Trophoblast cell (in vitro differentiated cells and primary cell): ENCODE measurements around the gene SLC22A23.

ENCODE experiments used
- DNase-seq, 2 donors: peaks; one replicate each; pipeline ENCODE4 v3.0.0-alpha.2; 2016
- H2AFZ ChIP-seq: 2 replicates; pipeline ENCODE4 v1.6.1; 2013; ENCODE audit warnings: low read length, moderate library complexity, mild to moderate bottlenecking; ENCODE audit not compliant: insufficient read depth, poor library complexity
- H2AK5ac ChIP-seq: 2 replicates; pipeline ENCODE4 v1.6.1; 2013; ENCODE audit warnings: mild to moderate bottlenecking, low read length
- H2BK120ac ChIP-seq: 2 replicates; pipeline ENCODE4 v1.6.1; 2013; ENCODE audit warnings: low read length, mild to moderate bottlenecking, moderate library complexity; ENCODE audit not compliant: insufficient read depth, poor library complexity
- H2BK12ac ChIP-seq: 2 replicates; pipeline ENCODE4 v1.6.1; 2013; ENCODE audit warnings: mild to moderate bottlenecking, low read length, moderate library complexity
- H2BK5ac ChIP-seq: 2 replicates; pipeline ENCODE4 v1.6.1; 2013; ENCODE audit warnings: low read length, low read depth, moderate library complexity, mild to moderate bottlenecking; ENCODE audit not compliant: poor library complexity
- H3K14ac ChIP-seq: 2 replicates; pipeline ENCODE4 v1.6.1; 2013; ENCODE audit warnings: mild to moderate bottlenecking, low read length
- H3K18ac ChIP-seq: 2 replicates; pipeline ENCODE4 v1.6.1; 2013; ENCODE audit warnings: mild to moderate bottlenecking, low read length
- H3K23ac ChIP-seq: 2 replicates; pipeline ENCODE4 v1.6.1; 2013; ENCODE audit warnings: low read length
- H3K27ac ChIP-seq: 2 replicates; pipeline ENCODE4 v1.5.1; 2013; ENCODE audit warnings: low read depth, mild to moderate bottlenecking, inconsistent platforms, low read length, moderate library complexity
- H3K27me3 ChIP-seq: 2 replicates; pipeline ENCODE4 v1.6.1; 2013; ENCODE audit warnings: inconsistent platforms, mild to moderate bottlenecking, low read length, moderate library complexity; ENCODE audit not compliant: insufficient read depth
- H3K36me3 ChIP-seq, 2 experiments: 1 replicate in 1 of 2; 2 replicates in 1 of 2; pipeline ENCODE4 v1.6.1; 2013; ENCODE audit warnings: low read length in 2 of 2, mild to moderate bottlenecking in 2 of 2, moderate library complexity in 1 of 2; ENCODE audit not compliant: insufficient read depth in 2 of 2, control insufficient read depth in 1 of 2
- H3K4ac ChIP-seq: 2 replicates; pipeline ENCODE4 v1.6.1; 2013; ENCODE audit warnings: low read depth, mild to moderate bottlenecking, low read length, moderate library complexity
- H3K4me1 ChIP-seq, 2 experiments: 1 replicate in 1 of 2; 2 replicates in 1 of 2; pipeline ENCODE4 v1.6.1; 2013; ENCODE audit warnings: low read length in 2 of 2, mild to moderate bottlenecking in 2 of 2, moderate library complexity in 1 of 2; ENCODE audit not compliant: insufficient read depth in 2 of 2, control insufficient read depth in 1 of 2
- H3K4me2 ChIP-seq: 2 replicates; pipeline ENCODE4 v1.6.1; 2013; ENCODE audit warnings: inconsistent platforms, mild to moderate bottlenecking, low read length, moderate library complexity
- H3K4me3 ChIP-seq: 2 replicates; pipeline ENCODE4 v1.5.1; 2013; ENCODE audit warnings: mild to moderate bottlenecking, low read depth, low read length, inconsistent platforms
- H3K79me1 ChIP-seq: one replicate; pipeline ENCODE4 v1.6.1; 2013; ENCODE audit warnings: low read length
- H3K79me2 ChIP-seq: 2 replicates; pipeline ENCODE4 v1.6.1; 2013; ENCODE audit warnings: low read length, mild to moderate bottlenecking; ENCODE audit not compliant: control insufficient read depth, insufficient read depth, poor library complexity
- H3K9ac ChIP-seq: 2 replicates; pipeline ENCODE4 v1.6.1; 2013; ENCODE audit warnings: mild to moderate bottlenecking, low read length
- H3K9me3 ChIP-seq: 2 replicates; pipeline ENCODE4 v1.6.1; 2013; ENCODE audit warnings: low read depth, mild to moderate bottlenecking, control low read depth, inconsistent platforms, low read length; ENCODE audit not compliant: insufficient read depth
- H4K12ac ChIP-seq: 2 replicates; pipeline ENCODE4 v1.6.1; 2013; ENCODE audit warnings: low read depth, mild to moderate bottlenecking, low read length, moderate library complexity
- H4K8ac ChIP-seq: 2 replicates; pipeline ENCODE4 v1.6.1; 2013; ENCODE audit warnings: low read depth, mild to moderate bottlenecking, low read length, moderate library complexity
- H4K91ac ChIP-seq: one replicate; pipeline ENCODE4 v1.6.1; 2013; ENCODE audit warnings: low read depth, mild to moderate bottlenecking, low read length, moderate library complexity
- WGBS: extraction: QIAGEN DNeasy Blood & Tissue Kit; methylation state at CpG from one replicate; pipeline ENCODE4 v1.1.7; 2013; ENCODE audit warnings: missing lambda C conversion rate; ENCODE audit not compliant: insufficient read length, insufficient coverage; ENCODE audit errors: extremely low coverage; 5-methylcytosine and 5-hydroxymethylcytosine counted together

The SLC22A23 gene

GRCh38 chr6:3252369-3252768 is 204.5 kb downstream of the SLC22A23 start:
- WGBS = no CpG with 5 or more reads among the region's 10 CpGs

GRCh38 chr6:3251462-3252314 is 205.2 kb downstream of the SLC22A23 start:
- Histone ChIP-seq H3K4ac (no peak overlapping the region), H4K8ac (peak overlapping the region; percentile 56), H3K79me1 (peaks cover 10% of the 10 kb centered on the region), H3K4me2 (peak overlapping the region; percentile 20), H2BK12ac (peak overlapping the region; percentile 54), H2AK5ac (peak overlapping the region; percentile 49), H3K36me3 (no peaks in the 10 kb centered on the region), H3K4me1 (peaks cover 16 to 29% of the 10 kb centered on the region in 2 experiments), H2AFZ (peak overlapping the region; percentile 30), H3K9ac (no peak overlapping the region), H3K27ac (no peak overlapping the region), H3K18ac (peak overlapping the region; percentile 22), H4K12ac (no peak overlapping the region), H3K79me2 (no peaks in the 10 kb centered on the region), H4K91ac (peak overlapping the region; percentile 45), H3K4me3 (no peak overlapping the region), H2BK120ac (no peak overlapping the region), H3K23ac (no peak overlapping the region), H2BK5ac (no peak overlapping the region), H3K27me3 (no peaks in the 10 kb centered on the region), H3K14ac (peak overlapping the region; percentile 36), H3K9me3 (peaks cover 2% of the 10 kb centered on the region)
- WGBS = no CpG with 5 or more reads among the region's 20 CpGs
- DNase-seq = peak; percentile 74 to 91

More at GRCh38 chr6:3252369-3252768, 204.5 kb downstream of the SLC22A23 start:
- H3K27ac ChIP-seq = no peak overlapping the region
- peaks cover 8% of the 10 kb centered on the region for H3K79me1 ChIP-seq
- no peaks in the 10 kb centered on the region for H3K27me3 ChIP-seq
- H3K4me2 ChIP-seq = no peak overlapping the region
- no peak overlapping the region for H2BK5ac ChIP-seq
- no peak overlapping the region for H2BK120ac ChIP-seq
- no peak overlapping the region for H3K4ac ChIP-seq
- H2AFZ ChIP-seq = no peak overlapping the region
- H2BK12ac ChIP-seq = no peak overlapping the region
- no peak overlapping the region for H3K4me3 ChIP-seq
- no peak overlapping the region for H4K12ac ChIP-seq
- peak; percentile 85 to 91 for DNase-seq
- no peak overlapping the region for H3K14ac ChIP-seq
- no peak overlapping the region for H3K9ac ChIP-seq
- no peak overlapping the region for H4K8ac ChIP-seq
- no peaks in the 10 kb centered on the region for H3K79me2 ChIP-seq
- H4K91ac ChIP-seq = no peak overlapping the region
- H2AK5ac ChIP-seq = no peak overlapping the region
- no peaks in the 10 kb centered on the region for H3K36me3 ChIP-seq
- peaks cover 13 to 27% of the 10 kb centered on the region in 2 experiments for H3K4me1 ChIP-seq
- H3K18ac ChIP-seq = no peak overlapping the region
- H3K9me3 ChIP-seq = peaks cover 2% of the 10 kb centered on the region
- no peak overlapping the region for H3K23ac ChIP-seq

GRCh38 chr6:3250231-3250675 is 206.6 kb downstream of the SLC22A23 start:
- H3K79me1 ChIP-seq = peaks cover 10% of the 10 kb centered on the region
- H3K27me3 ChIP-seq = no peaks in the 10 kb centered on the region
- H3K4me3 ChIP-seq = no peak overlapping the region
- no CpG with 5 or more reads among the region's 9 CpGs for WGBS
- no peak overlapping the region for H2AK5ac ChIP-seq
- no peaks in the 10 kb centered on the region for H3K79me2 ChIP-seq
- no peak overlapping the region for H4K8ac ChIP-seq
- H2AFZ ChIP-seq = no peak overlapping the region
- peaks cover 2% of the 10 kb centered on the region for H3K9me3 ChIP-seq
- no peak overlapping the region for H2BK5ac ChIP-seq
- H3K18ac ChIP-seq = no peak overlapping the region
- H4K91ac ChIP-seq = no peak overlapping the region
- no peak overlapping the region for H3K9ac ChIP-seq
- no peak overlapping the region for H3K4me2 ChIP-seq
- H3K23ac ChIP-seq = no peak overlapping the region
- H3K14ac ChIP-seq = no peak overlapping the region
- no peak overlapping the region for H3K4ac ChIP-seq
- H2BK12ac ChIP-seq = no peak overlapping the region
- no peak overlapping the region for H2BK120ac ChIP-seq
- H3K36me3 ChIP-seq = no peaks in the 10 kb centered on the region
- H4K12ac ChIP-seq = no peak overlapping the region
- H3K27ac ChIP-seq = no peak overlapping the region
- no peak for DNase-seq
- peaks cover 18 to 31% of the 10 kb centered on the region in 2 experiments for H3K4me1 ChIP-seq

- Histone ChIP-seq H3K79me1 (peaks cover 10% of the 10 kb centered on the region), H3K9ac (no peak overlapping the region), H3K23ac (no peak overlapping the region), H2BK5ac (no peak overlapping the region), H2AFZ (no peak overlapping the region), H3K79me2 (no peaks in the 10 kb centered on the region), H3K4me3 (no peak overlapping the region), H4K12ac (no peak overlapping the region), H3K4ac (no peak overlapping the region), H3K36me3 (no peaks in the 10 kb centered on the region), H4K91ac (no peak overlapping the region), H3K18ac (no peak overlapping the region), H3K27ac (no peak overlapping the region), H2BK120ac (no peak overlapping the region), H2AK5ac (no peak overlapping the region), H3K4me1 (peaks cover 18 to 31% of the 10 kb centered on the region in 2 experiments), H3K27me3 (no peaks in the 10 kb centered on the region), H3K9me3 (peaks cover 2% of the 10 kb centered on the region), H4K8ac (no peak overlapping the region), H3K4me2 (no peak overlapping the region), H2BK12ac (peak overlapping the region; percentile 10), H3K14ac (no peak overlapping the region)
- no peak for DNase-seq
- WGBS = no CpG with 5 or more reads among the region's 3 CpGs
Observed at GRCh38 chr6:3249821-3250220, 207.0 kb downstream of the SLC22A23 start.
